GM18861 (cell line): ENCODE data around the gene ABR.
"Not testable (repeated sequence)": the region's sequence is repeated elsewhere in the genome, so short reads cannot be mapped to it uniquely, and the experiment has no call there.

Source experiments
- ATAC-seq: cut with Tn5 transposase; IDR thresholded peaks from one replicate; pipeline ENCODE4 v1.9.1; 2021; ENCODE audit not compliant: unreplicated experiment

The ABR gene

GRCh38 chr17:1000597-1001461, 179.0 kb downstream of the ABR start:
- no peak for ATAC-seq

- ATAC-seq, result no peak
These were observed 181.7 kb downstream of the ABR start for GRCh38 chr17:998111-998510.

- peak; percentile 88 for ATAC-seq
These were observed 183.0 kb downstream of the ABR start, which contains the start of gene TIMM22 for GRCh38 chr17:996554-997344. TSS of gene TIMM22 (plus strand) at chr17:997129. CDS start at chr17:997143, 14 bp downstream.

- ATAC-seq, result not testable (repeated sequence)
These were observed 184.5 kb downstream of the ABR start for GRCh38 chr17:995324-995723.

- no peak for ATAC-seq
These were observed 186.8 kb downstream of the ABR start for GRCh38 chr17:992933-993332.

- no peak for ATAC-seq
These were observed 191.2 kb downstream of the ABR start for GRCh38 chr17:988561-988960.

- ATAC-seq, result no peak
These were observed 191.8 kb downstream of the ABR start for GRCh38 chr17:987931-988330.

GRCh38 chr17:986322-986929, 193.4 kb downstream of the ABR start:
- ATAC-seq, result no peak

GRCh38 chr17:983921-984320, 195.9 kb downstream of the ABR start:
- no peak for ATAC-seq

- ATAC-seq, result no peak
These were observed 198.5 kb downstream of the ABR start for GRCh38 chr17:981292-981658.

GRCh38 chr17:980406-981291, 199.1 kb downstream of the ABR start:
- no peak for ATAC-seq

- peak; percentile 56 for ATAC-seq
These were observed 200.0 kb downstream of the ABR start, which contains the start of gene NXN for GRCh38 chr17:979539-980405. TSS of gene NXN (minus strand) at chr17:979776.

- ATAC-seq, result no peak
These were observed 200.6 kb downstream of the ABR start for GRCh38 chr17:979212-979538.

GRCh38 chr17:978103-979093, 201.4 kb downstream of the ABR start:
- ATAC-seq, result no peak

- ATAC-seq, result no peak
These were observed 202.6 kb downstream of the ABR start for GRCh38 chr17:977166-977565.

- ATAC-seq, result no peak
These were observed 203.5 kb downstream of the ABR start for GRCh38 chr17:976312-976711.

GRCh38 chr17:975371-975915, 204.3 kb downstream of the ABR start:
- ATAC-seq, result no peak

- ATAC-seq, result not testable (repeated sequence)
These were observed 205.0 kb downstream of the ABR start for GRCh38 chr17:974778-975177.
